NCI-H2196 (cell line): Measurements from ENCODE around the gene PCSK9.
"Not testable (repeated sequence)": the region's sequence is repeated elsewhere in the genome, so short reads cannot be mapped to it uniquely, and the experiment has no call there.

Experiments
- DNase-seq: peaks from one replicate; lab custom pipeline; 2025; ENCODE audit not compliant: unreplicated experiment; lab: John Stamatoyannopoulos, UW

The PCSK9 gene

DNA sequence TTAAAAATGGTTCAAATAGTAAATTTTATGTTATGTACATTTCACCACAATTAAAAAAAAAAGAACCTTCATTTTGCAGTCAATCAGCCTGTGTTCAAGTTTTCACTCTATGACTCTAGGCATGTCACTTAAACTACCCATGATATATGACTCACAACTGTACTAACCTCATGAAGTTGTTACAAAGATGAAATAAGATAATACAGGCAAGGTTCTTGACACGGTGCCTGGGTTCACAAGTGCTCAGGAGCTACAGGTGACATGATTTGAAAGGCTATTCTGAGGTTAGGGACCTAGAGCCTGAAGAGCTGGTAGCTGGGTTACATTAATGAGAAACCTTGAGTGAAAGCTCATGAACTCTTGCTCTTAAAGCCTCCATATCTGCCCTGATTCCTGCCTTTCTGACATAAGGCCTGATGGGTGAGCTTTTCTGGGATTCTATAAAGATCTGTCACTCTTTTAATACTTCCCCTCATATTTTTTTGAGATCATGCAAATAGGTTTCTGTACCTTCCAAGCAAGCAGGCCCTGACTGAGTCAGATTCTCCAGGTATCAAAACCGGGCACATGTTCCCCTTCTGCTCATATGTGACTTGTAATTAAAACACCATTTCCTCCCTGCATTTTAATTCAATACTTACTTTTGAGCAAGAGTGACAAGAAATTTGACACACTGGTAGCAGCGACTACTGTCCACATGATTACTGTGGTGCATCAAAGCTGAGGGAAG, 34.0 kb downstream of the PCSK9 start:
- no peak for DNase-seq

- DNase-seq = no peak
Observed at GRCh38 chr1:55074455-55074854, 35.1 kb downstream of the PCSK9 start.

DNA sequence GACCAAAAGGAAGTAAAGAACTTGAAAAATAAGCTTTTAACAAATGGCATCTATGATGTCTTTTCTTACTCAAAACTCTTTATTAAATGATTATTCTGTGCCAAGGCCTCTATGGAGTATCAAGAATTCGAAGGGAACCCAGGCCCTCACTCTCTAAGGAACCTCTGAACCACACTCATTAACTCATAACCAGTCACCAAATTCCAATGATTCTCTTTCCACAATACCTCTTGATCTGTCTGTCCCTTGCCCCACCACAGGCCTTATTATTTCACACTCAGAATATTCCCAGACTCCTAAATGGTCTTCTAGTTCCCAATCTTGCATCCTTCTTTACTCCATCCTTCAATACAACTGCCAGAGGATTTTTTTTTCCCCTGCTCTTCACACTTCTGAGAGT, 37.0 kb downstream of the PCSK9 start:
- DNase-seq = no peak

GRCh38 chr1:55078470-55078869, 39.1 kb downstream of the PCSK9 start:
- DNase-seq = no peak

- DNase-seq = no peak
Observed at GRCh38 chr1:55079651-55080050, 40.3 kb downstream of the PCSK9 start.

GRCh38 chr1:55081188-55081904, 42.0 kb downstream of the PCSK9 start:
- no peak for DNase-seq

GRCh38 chr1:55081905-55082296, 42.6 kb downstream of the PCSK9 start:
- no peak for DNase-seq

- DNase-seq = no peak
Observed at GRCh38 chr1:55084257-55084656, 44.9 kb downstream of the PCSK9 start.

GRCh38 chr1:55087439-55087838, 48.1 kb downstream of the PCSK9 start:
- DNase-seq = no peak

DNA sequence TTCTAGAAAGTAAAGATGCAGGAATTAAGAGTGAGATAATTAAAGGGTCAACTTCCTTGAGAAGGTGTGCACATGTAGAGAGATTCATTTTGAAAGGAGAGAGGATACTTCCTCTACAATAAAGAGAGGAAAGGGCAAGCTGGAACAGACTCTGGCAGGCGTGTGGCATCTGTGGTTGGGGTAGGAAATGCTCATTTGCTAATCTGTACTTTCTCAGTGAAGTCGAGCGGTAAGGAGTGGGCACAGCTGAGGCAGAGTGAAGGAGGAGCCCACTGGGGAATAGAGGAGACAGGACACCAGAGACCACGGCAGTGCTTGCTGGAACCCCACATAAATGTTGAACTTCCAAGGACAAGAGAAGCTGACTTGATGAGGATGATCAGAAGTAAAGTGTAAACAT, 49.1 kb downstream of the PCSK9 start:
- DNase-seq = no peak

DNA sequence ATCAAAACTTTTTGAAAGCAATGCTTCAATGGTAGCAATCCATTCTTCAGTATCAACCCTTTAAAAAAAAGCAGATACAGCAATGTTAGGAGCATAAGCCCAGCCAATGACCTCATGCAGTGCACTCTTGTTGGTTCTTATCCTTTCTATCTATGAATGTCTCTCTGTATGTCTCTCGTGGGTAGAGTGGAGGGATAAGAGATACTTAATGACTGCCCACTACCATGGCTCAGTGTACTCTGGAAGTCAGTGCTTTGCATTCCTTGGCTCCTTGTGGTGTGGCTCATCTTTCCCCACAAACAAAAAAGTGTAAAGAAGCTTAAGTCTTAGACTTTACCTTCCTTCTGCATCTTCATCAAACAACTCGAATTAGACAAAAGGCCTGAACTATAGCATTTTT, 50.3 kb downstream of the PCSK9 start:
- no peak for DNase-seq

- no peak for DNase-seq
Observed at GRCh38 chr1:55092475-55092874, 53.1 kb downstream of the PCSK9 start.

GRCh38 chr1:55095095-55095494, 55.7 kb downstream of the PCSK9 start:
- no peak for DNase-seq

GRCh38 chr1:55103891-55104290, 64.5 kb downstream of the PCSK9 start:
- no peak for DNase-seq

GRCh38 chr1:55107101-55107500, 67.8 kb downstream of the PCSK9 start:
- DNase-seq = no peak

DNA sequence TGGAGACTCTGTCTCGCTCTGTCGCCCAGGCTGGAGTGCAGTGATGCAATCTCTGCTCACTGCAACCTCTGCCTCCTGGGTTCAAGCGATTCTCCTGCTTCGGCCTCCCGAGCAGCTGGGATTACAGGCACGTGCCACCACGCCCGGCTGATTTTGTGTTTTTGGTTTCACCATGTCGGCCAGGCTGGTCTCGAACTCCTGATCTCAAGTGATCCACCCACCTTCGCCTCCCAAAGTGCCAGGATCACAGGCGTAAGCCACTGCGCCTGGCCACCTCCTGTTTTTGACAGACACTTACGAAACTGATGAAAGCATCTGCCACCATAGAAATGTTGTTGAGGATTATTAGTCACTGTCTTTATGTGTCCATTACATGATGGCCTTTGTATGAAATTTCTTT, 69.7 kb downstream of the PCSK9 start:
- DNase-seq = not testable (repeated sequence)
